Measurements from ENCODE around the gene HS3ST4. TPM values are rescaled to one million over a fixed set of nuclear protein-coding genes. Genes with fewer than 3 reads are reported as not detected.

Gene HS3ST4
- total and polyA plus RNA-seq, 2 donors (not counting 1 experiment from before 2014, with no cell fraction given), result not detected

DNA sequence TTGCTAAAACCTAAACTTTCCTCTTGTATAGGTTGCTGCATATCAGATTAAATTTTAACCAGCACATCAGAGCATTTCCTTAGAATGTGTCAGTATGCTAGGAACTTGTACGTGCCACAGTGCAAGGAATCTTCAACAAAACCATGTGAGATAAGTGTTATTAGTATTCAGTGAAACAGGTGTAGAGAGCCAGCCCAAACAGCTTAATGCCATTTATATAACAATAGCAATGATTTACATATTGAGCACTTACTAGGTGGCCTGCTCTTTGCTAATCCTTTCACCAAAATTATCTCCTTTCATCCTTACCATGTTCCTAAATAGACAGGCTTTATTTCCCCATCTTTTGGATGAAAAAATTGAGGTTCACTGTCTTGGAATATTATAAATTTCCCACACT lies 485.7 kb downstream of the HS3ST4 start:
- ChIA-PET CTCF (no interaction called here), POLR2A (no interaction called here)
- Histone ChIP-seq H3K27me3 (replicated peaks in 1 of 4; ENCODE audit: control extremely low read depth in 1 of 4, control insufficient read depth in 3 of 4, insufficient read depth in 4 of 4, low read length in 3 of 4) (no peaks in the 10 kb centered on the region), H2AFZ (ENCODE audit: insufficient read depth, low read depth, low read length, poor library complexity, severe bottlenecking) (no peak overlapping the region), H3K27ac (ENCODE audit: low read length in 2 of 2) (no peak overlapping the region), H3K36me3 (replicated peaks in 1 of 2; ENCODE audit: control extremely low read depth in 1 of 2, control insufficient read depth in 1 of 2, extremely low read depth in 1 of 2, insufficient read depth in 2 of 2, low read length in 1 of 2) (no peaks in the 10 kb centered on the region), H3K9me3 (ENCODE audit: control extremely low read depth in 1 of 3, control insufficient read depth in 2 of 3, insufficient read depth in 1 of 3, low read length in 2 of 3) (no peaks in the 10 kb centered on the region), H3K79me2 (ENCODE audit: control insufficient read depth, insufficient read depth, low read length) (no peaks in the 10 kb centered on the region), H3K4me1 (ENCODE audit: control insufficient read depth in 2 of 2, insufficient read depth in 2 of 2, low read length in 2 of 2) (no peaks in the 10 kb centered on the region), H3K9ac (ENCODE audit: low read length) (no peak overlapping the region), H3K4me3 (ENCODE audit: control extremely low read depth in 1 of 5, extremely low read depth in 1 of 5, insufficient read depth in 1 of 5, low read depth in 2 of 5, low read length in 4 of 5) (no peak overlapping the region), H3K4me2 (replicated peaks; ENCODE audit: low read depth, low read length, poor library complexity, severe bottlenecking) (no peak overlapping the region), H4K20me1 (ENCODE audit: control insufficient read depth, insufficient read depth, low read length, poor library complexity, severe bottlenecking) (no peaks in the 10 kb centered on the region)
- TF ChIP-seq EZH2 (IDR thresholded peaks at IDR 0.05; ENCODE audit: borderline replicate concordance, insufficient read depth, low read depth, low read length, poor library complexity, severe bottlenecking), result no peak
- no peak for TF ChIP-seq CTCF (IDR thresholded peaks at IDR 0.05)
- Mint-ChIP-seq H3K4me3 (no peak overlapping the region), H3K4me1 (no peaks in the 10 kb centered on the region), H3K9me3 (ENCODE audit: insufficient read depth) (no peaks in the 10 kb centered on the region), H3K27me3 (no peaks in the 10 kb centered on the region), H3K27ac (no peak overlapping the region)
- WGBS (ENCODE audit: insufficient coverage), result no CpG with 5 or more reads among the region's 1 CpG
- intact Hi-C loops (cut with micrococcal nuclease), result no loop called here
- no peak for DNase-seq
- no peak for ATAC-seq (ENCODE audit: low read depth)

DNA sequence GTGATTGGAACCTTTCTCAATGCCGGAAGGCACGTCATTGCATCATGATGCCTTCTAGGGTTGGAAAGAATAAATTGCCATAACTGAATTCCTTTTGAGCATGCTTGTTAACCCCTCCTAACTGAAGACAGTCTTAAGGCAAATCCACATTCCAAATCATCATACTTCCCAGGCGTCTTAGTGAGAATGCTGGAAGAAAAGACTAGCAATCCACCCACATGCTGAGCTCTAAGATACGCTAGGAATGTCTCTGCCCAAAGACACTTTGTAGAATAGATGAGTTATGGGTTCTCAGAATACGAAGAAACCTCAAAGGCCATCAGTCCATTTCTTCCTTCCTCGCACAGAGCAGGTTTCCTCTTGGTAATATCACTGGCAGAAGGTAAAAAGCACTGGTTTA lies 486.5 kb downstream of the HS3ST4 start:
- no peaks in the 10 kb centered on the region for H3K9me3 ChIP-seq (ENCODE audit: control extremely low read depth in 1 of 3, control insufficient read depth in 2 of 3, insufficient read depth in 1 of 3, low read length in 2 of 3)
- H3K4me1 Mint-ChIP-seq, result no peaks in the 10 kb centered on the region
- H3K4me2 ChIP-seq (replicated peaks; ENCODE audit: low read depth, low read length, poor library complexity, severe bottlenecking), result no peak overlapping the region
- CTCF ChIA-PET, result no interaction called here
- DNase-seq (no peak), ATAC-seq (ENCODE audit: low read depth) (no peak)
- no peak overlapping the region for H3K4me3 Mint-ChIP-seq
- no peaks in the 10 kb centered on the region for H3K27me3 ChIP-seq (replicated peaks in 1 of 4; ENCODE audit: control extremely low read depth in 1 of 4, control insufficient read depth in 3 of 4, insufficient read depth in 4 of 4, low read length in 3 of 4)
- no peaks in the 10 kb centered on the region for H3K27me3 Mint-ChIP-seq
- no peaks in the 10 kb centered on the region for H3K4me1 ChIP-seq (ENCODE audit: control insufficient read depth in 2 of 2, insufficient read depth in 2 of 2, low read length in 2 of 2)
- no peaks in the 10 kb centered on the region for H3K36me3 ChIP-seq (replicated peaks in 1 of 2; ENCODE audit: control extremely low read depth in 1 of 2, control insufficient read depth in 1 of 2, extremely low read depth in 1 of 2, insufficient read depth in 2 of 2, low read length in 1 of 2)
- intact Hi-C loops (cut with micrococcal nuclease), result no loop called here
- TF ChIP-seq EZH2 (IDR thresholded peaks at IDR 0.05; ENCODE audit: borderline replicate concordance, insufficient read depth, low read depth, low read length, poor library complexity, severe bottlenecking) (no peak), CTCF (IDR thresholded peaks at IDR 0.05) (no peak)
- no peak overlapping the region for H3K9ac ChIP-seq (ENCODE audit: low read length)
- H4K20me1 ChIP-seq (ENCODE audit: control insufficient read depth, insufficient read depth, low read length, poor library complexity, severe bottlenecking), result no peaks in the 10 kb centered on the region
- H3K27ac Mint-ChIP-seq, result no peak overlapping the region
- 40% methylated on average over 1 of the region's 6 CpGs for WGBS (ENCODE audit: insufficient coverage)
- H3K9me3 Mint-ChIP-seq (ENCODE audit: insufficient read depth), result no peaks in the 10 kb centered on the region
- no peak overlapping the region for H3K27ac ChIP-seq (ENCODE audit: low read length in 2 of 2)
- H2AFZ ChIP-seq (ENCODE audit: insufficient read depth, low read depth, low read length, poor library complexity, severe bottlenecking), result no peak overlapping the region
- POLR2A ChIA-PET, result interaction anchor here (0.7 kb wide), 1 partner anchor 13 kb away, joined by 5 read pairs; no protein-coding TSS in a partner anchor
- no peaks in the 10 kb centered on the region for H3K79me2 ChIP-seq (ENCODE audit: control insufficient read depth, insufficient read depth, low read length)
- H3K4me3 ChIP-seq (ENCODE audit: control extremely low read depth in 1 of 5, extremely low read depth in 1 of 5, insufficient read depth in 1 of 5, low read depth in 2 of 5, low read length in 4 of 5), result no peak overlapping the region

Data from B cell (primary cell).